Measurements from ENCODE around the gene PNKD.

- TF ChIP-seq CTCF (IDR thresholded peaks at IDR 0.05): no peak
- TF ChIP-seq POLR2A (IDR thresholded peaks at IDR 0.05): no peak
Measured at GRCh38 chr2:218229239-218229638, 41.1 kb upstream of the PNKD start.
